GM19455 (cell line): ENCODE measurements around the gene SLC3A2.
"Not testable (repeated sequence)": the region's sequence is repeated elsewhere in the genome, so short reads cannot be mapped to it uniquely, and the experiment has no call there.

Experiments used
- ATAC-seq: cut with Tn5 transposase; IDR thresholded peaks from one replicate; pipeline ENCODE4 v1.9.1; 2021; ENCODE audit not compliant: unreplicated experiment

SLC3A2 gene

GRCh38 chr11:62852523-62853188, 28.0 kb upstream of the SLC3A2 start:
- no peak for ATAC-seq

GRCh38 chr11:62853279-62853965, 27.3 kb upstream of the SLC3A2 start:
- ATAC-seq, result no peak

GRCh38 chr11:62854013-62854824, 26.5 kb upstream of the SLC3A2 start:
- no peak for ATAC-seq

GRCh38 chr11:62854825-62855570, 25.7 kb upstream of the SLC3A2 start:
- ATAC-seq, result no peak

- ATAC-seq, result peak; percentile 80
Measured at GRCh38 chr11:62855571-62856332, 24.9 kb upstream of the SLC3A2 start.

GRCh38 chr11:62856333-62856895, 24.3 kb upstream of the SLC3A2 start:
- ATAC-seq, result no peak

- no peak for ATAC-seq
Measured at GRCh38 chr11:62857541-62857982, 23.1 kb upstream of the SLC3A2 start.

GRCh38 chr11:62858201-62858600, 22.5 kb upstream of the SLC3A2 start:
- ATAC-seq, result no peak

GRCh38 chr11:62859281-62859703, 21.4 kb upstream of the SLC3A2 start:
- not testable (repeated sequence) for ATAC-seq

- ATAC-seq, result no peak
Measured at GRCh38 chr11:62860835-62861563, 19.7 kb upstream of the SLC3A2 start.

GRCh38 chr11:62861564-62862192, 19.0 kb upstream of the SLC3A2 start:
- ATAC-seq, result not testable (repeated sequence)

GRCh38 chr11:62863687-62864335, 16.9 kb upstream of the SLC3A2 start:
- ATAC-seq, result no peak

GRCh38 chr11:62865635-62866034, 15.1 kb upstream of the SLC3A2 start:
- no peak for ATAC-seq

GRCh38 chr11:62874851-62875250, 5.8 kb upstream of the SLC3A2 start:
- ATAC-seq, result no peak

GRCh38 chr11:62875698-62876478, 4.8 kb upstream of the SLC3A2 start:
- no peak for ATAC-seq

- ATAC-seq, result no peak
Measured at GRCh38 chr11:62876712-62877111, 4.0 kb upstream of the SLC3A2 start.

- no peak for ATAC-seq
Measured at GRCh38 chr11:62879235-62879978, 1.3 kb upstream of the SLC3A2 start.
